ENCODE data around the gene PTPRH.
"Not testable (repeated sequence)": the region's sequence is repeated elsewhere in the genome, so short reads cannot be mapped to it uniquely, and the experiment has no call there.

DNA sequence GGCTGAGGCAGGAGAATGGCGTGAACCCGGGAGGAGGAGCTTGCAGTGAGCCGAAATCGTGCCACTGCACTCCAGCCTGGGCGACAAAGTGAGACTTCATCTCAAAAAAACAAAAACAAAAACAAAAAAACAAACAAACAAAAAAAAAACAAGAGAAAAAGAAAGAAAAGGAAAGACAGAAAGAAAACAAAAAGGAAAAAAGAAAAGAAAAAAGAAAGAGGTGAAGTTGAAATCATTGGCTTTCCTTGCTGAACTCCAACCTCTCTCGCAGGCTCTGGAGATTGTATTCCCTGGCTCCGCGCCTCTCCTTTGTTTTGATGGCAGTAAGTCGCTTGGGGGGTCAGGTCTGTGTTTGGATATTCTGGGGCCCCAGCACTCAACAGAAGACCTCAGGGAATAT, 37.0 kb downstream of the PTPRH start:
- not testable (repeated sequence) for TF ChIP-seq POLR2A (IDR thresholded peaks at IDR 0.05)
- TF ChIP-seq, protein P1, sequence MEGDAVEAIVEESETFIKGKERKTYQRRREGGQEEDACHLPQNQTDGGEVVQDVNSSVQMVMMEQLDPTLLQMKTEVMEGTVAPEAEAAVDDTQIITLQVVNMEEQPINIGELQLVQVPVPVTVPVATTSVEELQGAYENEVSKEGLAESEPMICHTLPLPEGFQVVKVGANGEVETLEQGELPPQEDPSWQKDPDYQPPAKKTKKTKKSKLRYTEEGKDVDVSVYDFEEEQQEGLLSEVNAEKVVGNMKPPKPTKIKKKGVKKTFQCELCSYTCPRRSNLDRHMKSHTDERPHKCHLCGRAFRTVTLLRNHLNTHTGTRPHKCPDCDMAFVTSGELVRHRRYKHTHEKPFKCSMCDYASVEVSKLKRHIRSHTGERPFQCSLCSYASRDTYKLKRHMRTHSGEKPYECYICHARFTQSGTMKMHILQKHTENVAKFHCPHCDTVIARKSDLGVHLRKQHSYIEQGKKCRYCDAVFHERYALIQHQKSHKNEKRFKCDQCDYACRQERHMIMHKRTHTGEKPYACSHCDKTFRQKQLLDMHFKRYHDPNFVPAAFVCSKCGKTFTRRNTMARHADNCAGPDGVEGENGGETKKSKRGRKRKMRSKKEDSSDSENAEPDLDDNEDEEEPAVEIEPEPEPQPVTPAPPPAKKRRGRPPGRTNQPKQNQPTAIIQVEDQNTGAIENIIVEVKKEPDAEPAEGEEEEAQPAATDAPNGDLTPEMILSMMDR (IDR thresholded peaks at IDR 0.05) = not testable (repeated sequence)

Measured in lower leg skin (tissue), 3 donors.